GM18502 (cell line): ENCODE data around the gene VPS16.
"Not testable (repeated sequence)": the region's sequence is repeated elsewhere in the genome, so short reads cannot be mapped to it uniquely, and the experiment has no call there.

Source experiments
- ATAC-seq: cut with Tn5 transposase; IDR thresholded peaks from one replicate; pipeline ENCODE4 v1.9.1; 2021; ENCODE audit warnings: mild to moderate bottlenecking; ENCODE audit not compliant: unreplicated experiment, poor library complexity

The VPS16 gene

DNA sequence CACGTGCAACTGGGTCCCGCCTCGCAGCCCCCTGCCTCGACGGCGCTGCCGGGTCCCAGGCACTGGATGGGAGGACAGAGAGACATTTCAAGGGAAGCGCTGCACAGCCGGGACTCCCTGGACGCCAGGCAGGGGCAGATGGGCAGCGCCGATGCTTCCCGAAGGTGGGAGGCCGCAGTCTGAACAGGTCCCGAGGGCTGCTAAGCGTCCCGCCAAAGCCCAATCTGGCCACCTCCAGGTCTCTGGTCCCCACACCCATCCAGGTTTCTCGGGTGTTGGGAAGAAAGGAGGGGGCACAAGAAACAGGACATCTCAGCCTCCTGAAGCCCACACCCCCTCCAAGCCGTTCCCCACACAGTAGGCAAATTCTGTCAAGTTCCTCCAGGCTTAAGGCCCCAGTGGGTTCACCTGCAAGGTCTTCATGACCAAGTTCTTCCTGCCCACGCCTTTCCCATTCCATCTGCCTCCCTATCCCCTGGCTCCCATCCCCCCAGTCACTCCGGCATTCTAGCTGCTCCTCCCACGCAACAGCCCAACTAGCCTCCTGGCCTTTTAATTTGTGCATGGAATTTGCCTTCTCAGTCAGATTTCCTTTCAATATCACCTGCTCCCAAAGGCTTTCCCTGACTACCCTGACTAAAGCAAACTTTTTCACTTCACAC is 34.7 kb upstream of the VPS16 start:
- no peak for ATAC-seq

DNA sequence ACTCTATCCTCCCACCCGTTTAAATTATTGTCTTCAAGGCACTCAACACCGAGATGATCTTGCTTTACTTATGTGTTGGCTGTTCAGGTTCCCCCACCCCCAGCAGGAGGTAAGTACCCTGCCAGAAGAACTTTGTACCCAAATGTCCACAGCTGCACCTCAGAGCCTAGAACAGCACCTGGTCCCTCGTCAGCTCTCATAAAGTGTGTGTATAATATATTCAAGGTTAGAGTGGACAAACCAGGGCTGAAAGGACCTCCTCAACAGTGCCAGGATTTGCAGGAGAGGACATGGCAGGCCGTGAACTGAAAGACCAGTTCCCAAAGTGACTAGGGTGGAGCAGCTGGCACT is 34.2 kb upstream of the VPS16 start:
- no peak for ATAC-seq

DNA sequence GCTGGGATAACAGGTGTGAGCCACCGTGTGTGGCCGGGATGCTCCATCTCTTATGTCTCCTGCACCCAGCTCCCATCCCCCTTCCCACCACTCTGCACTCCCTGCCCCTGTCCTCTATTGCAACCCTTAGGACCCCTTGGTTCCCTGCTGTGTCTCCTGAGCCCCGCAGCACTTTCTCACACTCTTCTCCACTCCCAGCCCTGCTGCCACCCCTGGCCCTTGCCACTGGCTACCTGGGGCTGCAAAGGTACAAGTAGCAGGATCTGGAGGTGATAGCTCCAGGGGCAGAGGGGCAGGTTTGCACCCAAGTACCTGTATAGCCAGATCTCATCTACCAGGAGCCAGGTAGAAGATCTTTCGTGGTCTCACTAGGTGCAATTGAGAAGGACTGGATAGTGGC is 33.5 kb upstream of the VPS16 start:
- ATAC-seq: no peak

DNA sequence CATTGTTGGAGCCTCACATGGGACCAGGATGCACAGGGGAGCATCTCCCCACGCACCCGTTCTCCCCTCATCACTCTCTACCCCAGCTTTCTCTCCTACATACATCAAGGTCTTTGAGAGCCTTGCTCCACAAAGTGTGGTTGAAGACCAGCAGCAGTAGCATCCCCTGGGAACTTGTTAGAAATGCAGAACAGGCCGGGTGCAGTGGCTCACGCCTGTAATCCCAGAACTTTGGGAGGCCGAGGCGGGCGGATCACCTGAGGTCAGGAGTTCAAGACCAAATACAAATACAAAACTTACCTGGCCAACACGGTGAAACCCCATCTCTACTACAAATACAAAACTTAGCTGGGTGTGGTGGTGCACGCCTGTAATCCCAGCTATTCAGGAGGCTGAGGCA is 32.6 kb upstream of the VPS16 start:
- ATAC-seq: not testable (repeated sequence)

DNA sequence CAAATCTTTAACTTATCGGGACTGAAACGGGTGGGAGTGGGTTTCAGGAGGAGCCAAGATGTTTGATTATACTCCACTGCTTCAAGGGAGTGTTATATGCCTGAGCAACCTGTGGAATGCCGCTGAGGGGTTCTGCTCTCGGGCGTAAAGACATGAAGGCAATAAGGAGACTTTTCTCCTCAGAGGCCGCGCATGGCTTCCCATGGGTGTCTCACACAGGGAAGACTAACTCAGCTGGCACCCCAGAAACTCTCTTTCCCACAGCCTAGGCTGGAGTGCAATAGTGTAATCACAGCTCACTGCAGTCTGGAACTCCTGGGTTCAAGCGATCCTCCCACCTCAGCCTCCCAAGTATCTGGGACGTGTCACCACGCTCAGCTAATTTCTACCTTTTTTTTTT is 30.9 kb upstream of the VPS16 start:
- ATAC-seq: no peak

DNA sequence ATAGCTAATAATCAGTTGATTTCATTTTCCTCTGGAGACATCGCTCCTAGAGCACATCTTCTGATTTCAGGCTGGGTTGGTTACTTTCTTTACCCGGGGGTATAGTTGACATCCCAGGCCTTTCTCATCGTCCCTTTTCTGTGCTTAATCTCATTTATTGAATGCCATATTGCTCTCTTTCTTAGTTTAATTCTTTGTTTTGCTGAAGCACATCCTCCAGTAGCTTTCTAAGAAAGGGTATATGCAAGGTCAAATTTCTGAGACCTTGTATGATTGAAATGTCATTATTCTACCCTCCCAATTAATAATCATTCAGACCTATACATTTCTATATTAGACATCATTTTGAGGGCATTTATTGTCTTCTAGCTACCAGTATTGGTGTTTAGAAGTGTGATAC is 28.4 kb upstream of the VPS16 start:
- no peak for ATAC-seq

DNA sequence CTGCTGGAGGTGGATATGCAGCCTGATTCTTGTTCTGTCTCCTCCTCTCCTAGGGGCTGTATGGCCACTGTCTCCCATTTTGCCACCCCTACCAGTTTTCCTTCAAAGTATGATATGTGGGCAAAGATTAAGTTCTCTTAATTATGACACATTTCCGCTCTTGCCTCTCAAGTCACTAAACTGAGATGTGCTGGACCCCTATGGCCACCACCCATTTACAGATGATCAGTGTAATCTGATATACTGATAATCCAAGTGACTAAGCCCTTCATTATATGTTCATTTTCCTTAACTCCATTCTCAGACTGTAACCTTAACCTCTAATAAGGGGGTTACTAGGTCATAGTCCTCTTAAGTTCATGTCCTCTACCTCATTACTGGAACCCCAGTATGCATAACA is 26.5 kb upstream of the VPS16 start:
- ATAC-seq: no peak

DNA sequence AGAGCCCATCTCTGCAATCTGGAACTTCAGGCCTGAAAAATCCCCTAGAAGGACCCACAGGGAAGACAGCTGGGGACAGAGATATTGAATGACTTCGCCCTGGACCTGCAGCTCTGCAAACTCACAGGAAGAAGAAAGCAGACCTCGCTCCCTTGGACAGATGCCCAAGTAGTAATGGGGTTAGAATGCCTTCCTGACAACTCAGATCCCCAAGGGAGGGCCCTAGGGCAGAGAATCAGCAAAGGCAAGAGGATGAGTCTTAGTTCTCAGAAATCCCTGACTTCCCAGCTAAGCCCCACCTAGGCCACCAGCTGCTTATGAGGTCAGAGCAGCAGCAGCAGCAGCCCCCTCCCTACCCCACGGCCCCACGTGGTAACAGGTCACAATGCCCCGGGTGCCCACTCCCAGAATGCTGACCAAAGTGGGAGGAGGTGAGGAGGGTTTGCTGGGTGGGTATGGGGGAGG is 25.9 kb upstream of the VPS16 start, which contains the start of gene C20orf141:
TSS of gene C20orf141 (plus strand) at position 401 of the 465 bp plus-strand sequence. CDS start 198 bp downstream, outside the sequence.
- ATAC-seq: no peak

DNA sequence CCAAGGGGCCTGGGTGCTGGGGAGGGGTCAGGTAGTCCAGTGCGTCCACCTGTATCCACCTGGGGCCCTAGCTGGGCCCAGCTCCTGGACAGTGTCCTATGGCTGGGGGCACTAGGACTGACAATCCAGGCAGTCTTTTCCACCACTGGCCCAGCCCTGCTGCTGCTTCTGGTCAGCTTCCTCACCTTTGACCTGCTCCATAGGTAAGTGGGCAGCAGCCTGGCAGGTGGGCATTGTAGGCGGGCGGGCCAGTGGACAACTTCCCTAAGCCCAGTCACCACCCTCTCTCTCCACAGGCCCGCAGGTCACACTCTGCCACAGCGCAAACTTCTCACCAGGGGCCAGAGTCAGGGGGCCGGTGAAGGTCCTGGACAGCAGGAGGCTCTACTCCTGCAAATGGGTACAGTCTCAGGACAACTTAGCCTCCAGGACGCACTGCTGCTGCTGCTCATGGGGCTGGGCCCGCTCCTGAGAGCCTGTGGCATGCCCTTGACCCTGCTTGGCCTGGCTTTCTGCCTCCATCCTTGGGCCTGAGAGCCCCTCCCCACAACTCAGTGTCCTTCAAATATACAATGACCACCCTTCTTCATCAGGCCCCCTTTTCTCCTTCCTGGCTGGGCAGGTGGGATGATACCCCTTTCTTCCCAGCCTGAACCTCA is 25.2 kb upstream of the VPS16 start:
- ATAC-seq: no peak

DNA sequence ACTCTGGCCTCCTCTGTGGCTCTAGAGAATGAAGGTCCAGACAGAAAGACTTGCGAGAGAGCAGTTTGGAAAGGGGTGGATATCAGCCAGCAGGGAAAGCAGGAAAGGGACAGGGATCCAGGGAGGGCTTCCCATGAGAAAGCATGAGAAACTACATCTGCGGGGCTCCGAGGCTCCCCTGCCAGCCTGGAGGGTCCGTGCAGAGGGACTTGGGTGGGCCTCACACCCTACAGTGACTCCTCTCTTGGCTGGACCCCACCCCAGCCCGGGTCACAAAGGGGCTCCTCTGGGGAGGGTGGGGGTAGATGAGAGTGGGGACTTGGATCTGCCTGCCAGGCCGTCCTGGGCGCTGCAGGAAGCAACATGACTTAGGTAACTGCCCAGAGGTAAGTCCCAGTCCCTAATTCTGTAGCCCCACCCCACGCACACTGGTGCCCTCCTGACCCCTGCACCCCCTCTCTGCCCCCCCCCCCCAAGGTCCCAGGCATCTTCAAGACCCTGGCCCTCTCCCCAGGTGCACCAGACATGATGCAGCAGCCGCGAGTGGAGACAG is 24.4 kb upstream of the VPS16 start, which contains the start of gene TMEM239:
TSS of gene TMEM239 (plus strand) at position 335 of the 553 bp plus-strand sequence. CDS start at position 526, 191 bp downstream.
- ATAC-seq: no peak

DNA sequence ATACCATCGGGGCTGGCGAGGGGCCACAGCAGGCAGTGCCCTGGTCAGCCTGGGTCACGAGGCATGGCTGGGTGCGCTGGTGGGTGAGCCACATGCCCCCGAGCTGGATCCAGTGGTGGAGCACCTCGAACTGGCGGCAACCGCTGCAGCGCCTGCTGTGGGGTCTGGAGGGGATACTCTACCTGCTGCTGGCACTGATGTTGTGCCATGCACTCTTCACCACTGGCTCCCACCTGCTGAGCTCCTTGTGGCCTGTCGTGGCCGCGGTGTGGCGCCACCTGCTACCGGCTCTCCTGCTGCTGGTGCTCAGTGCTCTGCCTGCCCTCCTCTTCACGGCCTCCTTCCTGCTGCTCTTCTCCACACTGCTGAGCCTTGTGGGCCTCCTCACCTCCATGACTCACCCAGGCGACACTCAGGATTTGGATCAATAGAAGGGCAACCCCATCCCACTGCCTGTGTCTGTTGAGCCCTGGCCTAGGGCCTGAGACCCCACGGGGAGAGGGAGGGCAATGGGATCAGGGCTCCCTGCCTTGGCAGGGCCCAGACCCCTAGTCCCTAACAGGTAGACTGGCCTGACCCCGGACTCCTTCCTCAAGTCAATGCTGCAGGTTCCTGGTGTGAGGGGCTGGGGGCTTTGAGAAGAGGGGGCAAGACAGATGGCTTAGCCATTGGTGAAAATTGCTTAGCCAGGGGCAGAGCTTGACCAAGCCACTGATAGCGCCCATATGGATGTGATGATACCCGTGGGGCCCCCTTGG is 23.8 kb upstream of the VPS16 start:
- ATAC-seq: no peak

DNA sequence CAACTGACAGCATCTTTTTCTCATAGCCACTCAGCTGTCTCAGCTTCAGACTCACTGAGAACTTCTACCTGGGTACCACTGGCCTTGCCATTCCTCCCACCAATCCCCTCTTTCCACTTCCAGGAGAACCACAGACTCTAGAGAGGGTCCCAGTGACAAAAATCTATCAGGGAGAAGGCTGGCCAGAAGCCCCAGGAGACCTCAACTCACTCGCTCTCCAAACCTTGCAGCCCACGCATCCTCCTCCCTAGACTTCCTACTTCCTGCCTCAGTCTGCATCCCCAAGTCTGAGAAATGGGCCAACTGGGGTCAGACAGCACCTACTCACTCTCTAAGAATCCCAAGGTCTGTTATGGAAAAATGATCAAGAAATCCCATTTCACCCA is 23.2 kb upstream of the VPS16 start:
- ATAC-seq: no peak

DNA sequence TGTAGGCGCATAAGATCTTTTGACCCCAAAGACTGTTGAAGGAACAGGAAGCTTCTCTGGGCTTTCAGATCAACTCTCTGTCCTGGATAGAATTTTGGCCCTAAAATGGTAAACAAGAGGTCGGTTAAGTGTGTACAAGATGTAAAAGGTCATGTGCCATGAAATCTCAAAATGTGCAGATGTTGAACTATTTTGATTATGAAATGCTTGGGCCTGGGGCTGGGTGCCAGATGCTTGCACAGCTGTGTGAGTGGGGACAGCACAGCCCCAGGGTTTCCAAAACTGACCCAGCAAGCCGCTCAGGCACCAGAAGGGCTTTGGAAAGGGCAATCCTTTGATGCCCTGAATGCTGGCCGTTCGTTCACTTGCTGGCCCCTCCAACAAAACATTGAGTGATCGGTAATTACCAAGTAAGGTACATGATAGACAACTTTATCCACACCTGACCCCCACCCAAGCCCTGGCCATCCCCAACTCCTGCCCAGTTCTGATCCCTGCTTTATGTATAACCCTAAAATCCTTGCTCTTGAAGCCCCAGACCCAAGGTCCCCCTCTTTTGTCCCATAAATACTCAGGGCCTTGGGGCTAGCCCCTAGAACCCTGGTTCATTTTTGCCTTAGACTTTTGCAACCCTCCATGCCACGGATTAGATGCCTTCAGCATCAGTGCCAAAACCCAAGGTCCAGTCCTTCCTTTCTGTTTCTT is 22.5 kb upstream of the VPS16 start:
- no peak for ATAC-seq

DNA sequence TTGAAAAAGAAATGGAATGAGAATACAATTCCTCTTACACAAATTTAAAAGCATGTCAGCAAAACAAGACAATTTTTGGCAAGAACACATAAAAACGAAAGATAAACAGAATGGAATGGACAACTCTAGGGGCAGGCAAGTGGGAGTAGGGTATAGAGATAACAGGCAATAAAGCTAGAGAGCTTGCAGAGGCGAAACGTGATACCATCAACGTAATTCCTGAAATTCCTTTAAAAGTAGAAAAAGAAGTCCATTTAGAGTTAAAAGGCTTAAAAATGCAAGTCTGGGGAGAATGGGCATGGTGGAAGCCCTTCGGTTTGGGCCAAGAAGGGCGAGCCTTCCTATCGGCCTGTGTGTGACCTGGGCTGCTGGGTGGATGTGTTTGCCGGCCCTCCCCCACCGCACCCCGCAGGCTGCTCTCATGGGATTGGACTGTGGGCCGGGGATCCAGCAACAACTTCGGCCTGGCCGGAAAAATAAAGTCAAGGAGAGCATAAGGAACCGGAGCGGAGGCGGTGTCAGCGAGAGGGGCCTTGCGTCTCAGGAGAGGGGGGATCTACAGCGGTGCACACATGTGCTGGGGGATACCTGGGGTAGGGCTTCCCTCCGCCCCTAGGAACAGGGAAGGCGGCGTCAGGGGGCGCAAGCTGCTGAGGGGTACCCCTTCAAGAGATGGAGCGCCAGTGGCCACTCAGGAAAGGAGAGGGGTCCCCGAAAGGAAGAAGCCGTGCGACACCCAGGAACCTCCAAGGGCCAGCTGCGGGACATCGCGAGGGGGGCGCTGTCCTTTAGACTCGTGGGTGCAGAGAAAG is 20.3 kb upstream of the VPS16 start:
- ATAC-seq: no peak

DNA sequence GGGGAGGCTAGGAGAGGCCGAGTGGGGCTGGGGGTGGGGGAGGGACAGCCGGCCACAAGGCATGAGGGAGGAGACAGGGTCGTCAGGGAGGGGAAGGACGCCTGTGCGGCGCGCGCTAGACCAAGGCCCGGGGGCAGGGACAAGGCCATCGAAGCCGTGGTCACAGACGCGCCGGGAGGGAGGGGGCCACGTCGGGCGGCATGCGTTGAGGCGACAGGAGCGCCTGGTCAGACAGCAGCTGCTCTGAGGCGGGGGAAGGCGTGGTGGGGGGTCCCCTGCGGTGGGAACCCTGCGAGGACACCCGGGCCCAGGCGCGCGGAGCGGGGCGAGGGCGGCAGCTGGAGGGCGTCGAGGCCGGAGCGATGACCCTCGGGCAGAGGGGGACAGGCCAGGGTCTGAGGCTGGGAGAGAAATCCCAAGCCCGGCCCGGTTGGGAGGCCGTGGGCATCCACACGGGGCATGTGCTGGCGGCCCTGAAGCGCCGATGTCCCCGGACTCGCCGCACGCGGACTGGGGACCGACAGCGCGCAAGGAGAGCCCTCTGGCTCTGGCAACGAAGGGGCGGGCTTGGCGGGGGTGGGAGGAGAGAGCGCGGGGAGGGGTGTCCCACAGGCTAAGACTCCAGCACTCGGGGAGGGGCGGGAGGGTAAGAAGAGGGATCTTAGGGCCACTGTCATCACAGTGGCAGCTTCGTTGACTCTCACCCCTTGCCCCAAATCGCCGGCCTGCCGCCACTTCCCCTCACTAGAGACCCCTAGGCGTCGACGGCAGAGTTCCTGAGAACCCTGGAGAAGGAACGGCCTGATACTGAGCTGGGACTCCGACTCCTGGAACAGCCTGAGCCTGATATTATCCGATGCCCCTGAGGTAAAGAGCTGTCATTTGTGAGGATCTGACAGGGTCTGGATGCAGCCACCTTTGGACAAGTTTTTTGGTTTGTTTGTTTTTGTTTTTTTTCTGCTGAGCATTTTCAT is 19.4 kb upstream of the VPS16 start:
- no peak for ATAC-seq

DNA sequence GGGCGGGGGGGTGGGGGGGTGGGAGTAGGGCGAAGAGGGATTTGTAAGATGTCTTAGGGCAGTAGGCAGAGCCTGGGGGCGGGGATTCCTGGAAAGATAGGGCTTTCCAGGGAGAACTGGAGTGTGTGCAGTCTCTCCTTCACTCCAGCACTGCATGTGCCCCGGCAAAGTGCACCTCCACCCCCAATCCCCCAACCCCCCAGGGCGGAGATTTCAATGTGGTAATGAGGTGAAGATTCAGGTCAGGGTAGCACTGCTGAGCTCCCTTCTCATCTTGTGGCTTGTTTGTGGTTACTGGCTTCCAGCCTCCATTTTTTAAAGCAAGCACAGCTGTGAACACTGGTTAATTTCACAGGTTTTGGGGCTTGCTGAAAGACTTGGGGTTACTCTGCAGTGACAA is 18.5 kb upstream of the VPS16 start:
- no peak for ATAC-seq

DNA sequence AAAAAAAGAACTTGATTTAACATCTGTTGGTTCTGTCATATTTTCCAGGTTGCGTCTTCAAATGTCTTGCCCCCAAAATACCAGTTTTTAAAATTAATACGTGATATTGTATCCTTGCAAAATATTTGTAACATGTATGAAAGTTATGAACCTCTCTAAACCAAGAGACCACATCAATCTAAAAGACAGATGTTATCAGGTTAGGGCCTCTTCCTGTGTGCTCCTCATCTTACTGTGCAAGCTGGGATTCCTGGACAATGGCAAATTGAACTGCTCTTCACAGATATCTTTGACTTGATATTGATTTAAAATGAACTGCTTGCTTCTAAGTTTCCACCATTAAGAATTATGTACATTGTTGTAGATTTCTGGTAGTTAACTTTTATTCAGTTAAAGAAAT is 14.8 kb upstream of the VPS16 start:
- no peak for ATAC-seq

DNA sequence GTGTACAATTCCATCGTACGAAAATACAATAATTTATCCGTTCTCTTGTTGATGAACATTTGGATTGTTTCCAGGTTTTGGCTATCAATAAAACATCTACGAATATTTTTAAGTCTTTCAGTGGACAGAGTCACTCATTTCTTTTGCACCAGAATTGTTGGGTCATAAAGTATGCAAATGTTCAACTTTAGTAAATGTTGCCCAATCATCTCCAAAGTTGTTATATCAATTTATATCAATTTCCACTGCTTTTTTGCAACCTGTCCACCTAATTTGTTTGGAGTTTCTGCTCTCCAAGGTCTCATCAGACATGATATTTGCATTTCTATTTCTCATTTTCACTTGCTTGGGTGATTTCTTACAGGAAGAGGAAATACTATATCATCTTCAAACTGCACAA is 13.9 kb upstream of the VPS16 start:
- no peak for ATAC-seq
